Psoas muscle (tissue), 8 donors: ENCODE results near the gene HNRNPH1. TPM values are rescaled to one million over a fixed set of nuclear protein-coding genes. Genes with fewer than 3 reads are reported as not detected.

ENCODE experiments used
- ATAC-seq, 4 donors: fragments of 200-7000 bp; cut with Tn5 transposase; one replicate each; pipeline ENCODE4 v1.9.1; 2020; ENCODE audit warnings: moderate library complexity in 3 of 4, mild to moderate bottlenecking in 2 of 4
- DNase-seq, 2 donors: peaks; one replicate each; pipeline ENCODE4 v3.0.0-alpha.2; 2020
- H3K27ac ChIP-seq: fragments of 200-600 bp; one replicate; pipeline ENCODE4 v1.8.0; 2022
- H3K27me3 ChIP-seq, 3 donors: fragments of 200-600 bp in 1 of 3; one replicate each; pipeline versions ENCODE4 v1.6.1 to v1.8.0; 2013 to 2022; ENCODE audit warnings: low read length in 2 of 3, mild to moderate bottlenecking in 2 of 3, moderate library complexity in 1 of 3; ENCODE audit not compliant: insufficient read depth in 3 of 3
- H3K36me3 ChIP-seq, 2 donors: fragments of 200-600 bp in 1 of 2; one replicate each; pipeline versions ENCODE4 v1.6.1 to v1.8.0; 2013 to 2022; ENCODE audit warnings: low read depth in 1 of 2, mild to moderate bottlenecking in 1 of 2, moderate library complexity in 1 of 2; ENCODE audit not compliant: insufficient read depth in 1 of 2
- H3K4me1 ChIP-seq: fragments of 200-600 bp; one replicate; pipeline ENCODE4 v1.8.0; 2022
- H3K4me3 ChIP-seq: fragments of 200-600 bp; one replicate; pipeline ENCODE4 v1.8.0; 2022; ENCODE audit warnings: mild to moderate bottlenecking
- H3K9me3 ChIP-seq: fragments of 200-600 bp; one replicate; pipeline ENCODE4 v1.8.0; 2022
- WGBS, 3 donors: extraction: QIAGEN DNeasy Blood & Tissue Kit; methylation state at CpG; one replicate each; pipeline versions ENCODE4 v1.1.6 to v1.1.7; 2013; 5-methylcytosine and 5-hydroxymethylcytosine counted together
- intact Hi-C, 2 donors: fragments of 100-400 bp; cut with DNase I; formaldehyde crosslinking; loops; one replicate each; pipeline versions ENCODE4 v1.11.0 to v1.14.2; 2022
- polyA plus RNA-seq, 3 donors: library from polyadenylated mRNA; stranded (reverse); fragments of 200-250 nt; gene quantifications; one replicate each; pipeline ENCODE4 v1.2.3, GENCODE V29; 2013
- total RNA-seq, 4 donors: library from RNA; stranded (reverse); fragmentation: NEBNext Ultra II Directional in 2 of 4; extraction: Animal tissue kit (Norgen Biotek cat#: 25700) in 2 of 4; gene quantifications; one replicate each; pipeline versions ENCODE4 v1.2.1 to v1.2.4, GENCODE V29; 2021 to 2023
- TF ChIP-seq, protein P1 (sequence below): fragments of 200-600 bp; IDR thresholded peaks from one replicate; pipeline ENCODE4 v1.8.0; 2022; ENCODE audit warnings: antibody characterized with exemption
- donor health status: healthy with polysubstance abuse.
- donor health status: DM: no; HTN: no; CAD: no; lungs with moderate emphysema.
- donor health status: Bipolar disorder and iron deficiency.
- donor health status: healthy.
- donor health status: DM: yes; HTN: yes; CAD: no.
- donor health status: DM: no; HTN: no; CAD: no.
- donor health status: DM: no; HTN: no; CAD: no.
- donor health status: DM: yes; HTN: yes; CAD: no.

HNRNPH1 gene
- total and polyA plus RNA-seq, 7 donors: 105 to 226 (median 168) TPM

DNA sequence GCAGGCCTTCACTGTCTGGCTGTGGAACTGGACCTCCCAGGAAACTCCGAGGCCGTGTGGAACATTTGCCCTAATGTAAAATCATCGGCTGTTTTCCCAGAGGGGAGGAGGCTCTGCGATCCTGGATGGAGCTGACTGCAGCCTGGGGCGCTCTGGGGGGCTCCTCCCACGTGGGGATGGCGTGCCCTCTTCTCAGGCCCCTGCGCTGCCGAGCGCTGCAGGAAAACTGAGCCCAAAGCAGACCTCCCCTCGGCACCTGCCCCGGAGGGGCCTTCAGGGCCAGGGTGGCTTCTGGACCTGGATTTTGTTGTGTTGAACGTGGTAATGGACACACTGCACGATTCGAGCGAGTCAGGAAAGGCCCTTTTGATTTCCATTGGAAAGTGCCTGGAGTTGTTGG, 23.9 kb downstream of the HNRNPH1 start:
- Histone ChIP-seq H3K9me3 (no peaks in the 10 kb centered on the region), H3K27ac (no peak overlapping the region), H3K4me3 (no peak overlapping the region), H3K27me3 (no peaks in the 10 kb centered on the region), H3K36me3 (peaks cover 4 to 98% of the 10 kb centered on the region in 2 donors), H3K4me1 (no peaks in the 10 kb centered on the region)
- intact Hi-C loops: no loop called here
- TF ChIP-seq, protein P1, sequence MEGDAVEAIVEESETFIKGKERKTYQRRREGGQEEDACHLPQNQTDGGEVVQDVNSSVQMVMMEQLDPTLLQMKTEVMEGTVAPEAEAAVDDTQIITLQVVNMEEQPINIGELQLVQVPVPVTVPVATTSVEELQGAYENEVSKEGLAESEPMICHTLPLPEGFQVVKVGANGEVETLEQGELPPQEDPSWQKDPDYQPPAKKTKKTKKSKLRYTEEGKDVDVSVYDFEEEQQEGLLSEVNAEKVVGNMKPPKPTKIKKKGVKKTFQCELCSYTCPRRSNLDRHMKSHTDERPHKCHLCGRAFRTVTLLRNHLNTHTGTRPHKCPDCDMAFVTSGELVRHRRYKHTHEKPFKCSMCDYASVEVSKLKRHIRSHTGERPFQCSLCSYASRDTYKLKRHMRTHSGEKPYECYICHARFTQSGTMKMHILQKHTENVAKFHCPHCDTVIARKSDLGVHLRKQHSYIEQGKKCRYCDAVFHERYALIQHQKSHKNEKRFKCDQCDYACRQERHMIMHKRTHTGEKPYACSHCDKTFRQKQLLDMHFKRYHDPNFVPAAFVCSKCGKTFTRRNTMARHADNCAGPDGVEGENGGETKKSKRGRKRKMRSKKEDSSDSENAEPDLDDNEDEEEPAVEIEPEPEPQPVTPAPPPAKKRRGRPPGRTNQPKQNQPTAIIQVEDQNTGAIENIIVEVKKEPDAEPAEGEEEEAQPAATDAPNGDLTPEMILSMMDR: no peak
- ATAC-seq (peak in 1 of 4 donors; percentile 16), DNase-seq (no peak)
- WGBS, 3 donors: 86 to 92% (median 89%) methylated on average over 16 of the region's 16 CpGs

DNA sequence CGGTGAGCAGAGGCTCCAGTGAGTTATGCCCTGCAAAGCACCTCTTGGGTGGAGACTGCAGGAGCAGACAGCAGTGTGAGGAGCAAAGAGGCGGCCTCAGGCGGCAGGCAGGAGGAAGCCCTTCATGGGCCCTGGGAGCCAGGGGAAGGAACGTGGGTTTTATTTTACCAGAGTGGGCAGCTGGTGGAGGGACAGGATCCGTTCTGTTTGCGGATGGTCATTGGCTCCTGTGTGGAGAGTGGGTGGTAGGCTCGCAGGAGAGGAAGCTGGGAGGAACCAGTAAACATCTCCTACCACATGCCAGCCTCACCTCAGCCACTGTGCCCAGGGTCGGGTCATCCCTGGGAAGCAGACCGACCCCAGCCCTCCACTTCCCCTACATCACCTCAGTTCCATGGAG, 24.4 kb downstream of the HNRNPH1 start:
- Histone ChIP-seq H3K36me3 (peaks cover 4 to 96% of the 10 kb centered on the region in 2 donors), H3K4me1 (no peaks in the 10 kb centered on the region), H3K4me3 (no peak overlapping the region), H3K27me3 (no peaks in the 10 kb centered on the region), H3K27ac (no peak overlapping the region), H3K9me3 (no peaks in the 10 kb centered on the region)
- TF ChIP-seq, protein P1: no peak
- DNase-seq (no peak), ATAC-seq (peak in 1 of 4 donors; percentile 1)
- 77 to 82% (median 80%) methylated on average over 8 to 9 of the region's 9 CpGs for WGBS, 3 donors
- intact Hi-C loops: no loop called here

DNA sequence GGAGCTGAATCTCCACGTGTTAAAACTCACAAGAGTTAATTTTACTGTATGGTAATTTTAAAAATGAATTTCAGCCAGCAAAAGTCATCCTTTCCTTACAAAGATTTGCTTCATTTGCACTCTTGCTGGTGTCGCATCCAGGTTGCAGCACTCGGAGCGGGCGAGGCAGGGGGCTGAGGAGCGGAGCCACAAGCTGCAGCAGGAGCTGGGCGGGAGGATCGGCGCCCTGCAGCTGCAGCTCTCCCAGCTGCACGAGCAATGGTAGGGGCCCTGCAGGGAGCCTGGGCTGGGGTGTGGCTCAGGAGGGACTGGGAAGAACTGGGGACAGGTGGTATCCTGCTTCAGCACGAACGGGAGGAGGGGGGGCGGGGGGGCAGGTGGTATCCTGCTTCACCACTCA, 27.1 kb downstream of the HNRNPH1 start:
- TF ChIP-seq, protein P1: no peak
- H3K4me3 ChIP-seq: no peak overlapping the region
- no peak overlapping the region for H3K27ac ChIP-seq
- intact Hi-C loops: no loop called here
- peak in 1 of 4 donors; percentile 28 for ATAC-seq
- DNase-seq: no peak
- H3K27me3 ChIP-seq: no peaks in the 10 kb centered on the region
- H3K9me3 ChIP-seq: no peaks in the 10 kb centered on the region
- peaks cover 8 to 98% of the 10 kb centered on the region in 2 donors for H3K36me3 ChIP-seq
- 72 to 89% (median 73%) methylated on average over 11 to 13 of the region's 13 CpGs for WGBS, 3 donors
- no peaks in the 10 kb centered on the region for H3K4me1 ChIP-seq

DNA sequence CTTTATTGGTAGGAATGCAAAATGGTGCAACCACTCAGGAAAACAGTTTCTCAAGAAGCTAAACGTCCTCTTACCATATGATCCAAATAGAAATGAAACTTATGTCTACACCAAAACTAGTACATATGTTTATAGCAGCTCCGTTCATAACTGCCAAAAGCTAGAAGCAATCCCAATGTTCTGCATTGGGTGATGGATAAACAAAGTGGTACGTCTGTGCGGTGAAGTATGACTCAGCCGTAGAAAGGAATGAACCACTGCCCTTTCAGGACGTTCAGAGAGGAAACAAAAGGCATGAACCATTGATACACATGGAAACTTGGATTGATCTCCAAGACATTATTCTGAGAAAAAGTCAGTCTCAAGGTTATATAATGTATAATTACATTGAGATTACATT, 27.6 kb downstream of the HNRNPH1 start:
- ATAC-seq: no peak
- no peak for DNase-seq
- TF ChIP-seq, protein P1: no peak
- Histone ChIP-seq H3K27ac (no peak overlapping the region), H3K4me3 (no peak overlapping the region), H3K36me3 (peaks cover 8 to 98% of the 10 kb centered on the region in 2 donors), H3K9me3 (no peaks in the 10 kb centered on the region), H3K4me1 (no peaks in the 10 kb centered on the region), H3K27me3 (no peaks in the 10 kb centered on the region)
- intact Hi-C loops: no loop called here
- 79 to 83% (median 80%) methylated on average over 6 of the region's 6 CpGs for WGBS, 3 donors

DNA sequence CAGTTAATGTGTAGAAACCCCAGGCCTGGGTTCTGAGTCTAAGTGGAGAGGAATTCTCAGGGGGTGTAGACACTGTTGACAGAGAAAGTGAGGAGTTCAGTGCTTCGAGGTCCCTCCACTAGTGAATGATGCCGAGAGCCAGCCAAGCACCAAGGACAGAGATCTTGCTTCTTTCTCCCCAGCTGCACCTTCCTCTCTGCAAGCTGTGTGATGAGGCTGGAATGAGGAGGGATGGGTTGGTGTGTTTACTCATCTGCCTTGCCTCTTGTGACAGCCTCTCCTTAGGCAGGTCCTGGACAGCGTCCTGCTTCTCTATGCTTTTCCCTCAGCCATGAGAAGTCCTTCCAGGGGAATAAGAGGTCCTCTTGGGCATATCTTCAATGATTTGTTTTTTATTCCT, 35.3 kb downstream of the HNRNPH1 start:
- WGBS, 3 donors: 88 to 93% (median 88%) methylated on average over 3 of the region's 3 CpGs
- Histone ChIP-seq H3K4me1 (no peaks in the 10 kb centered on the region), H3K27ac (no peak overlapping the region), H3K4me3 (no peak overlapping the region), H3K36me3 (peaks cover 14 to 83% of the 10 kb centered on the region in 2 donors), H3K27me3 (no peaks in the 10 kb centered on the region), H3K9me3 (no peaks in the 10 kb centered on the region)
- TF ChIP-seq, protein P1: no peak
- DNase-seq: no peak
- intact Hi-C loops: no loop called here
- no peak for ATAC-seq
